Right lobe of liver (tissue), 6 donors: ENCODE data around the gene NRXN3. TPM values are rescaled to one million over a fixed set of nuclear protein-coding genes. Genes with fewer than 3 reads are reported as not detected.

ENCODE experiments used
- ATAC-seq, 4 donors: fragments of 200-7000 bp; cut with Tn5 transposase; one replicate each; pipeline ENCODE4 v1.9.1; 2020; ENCODE audit warnings: mild to moderate bottlenecking in 4 of 4, moderate library complexity in 4 of 4
- DNase-seq, 3 donors: peaks; one replicate each; pipeline ENCODE4 v3.0.0-alpha.2; 2020
- H3K27ac ChIP-seq, 3 donors: fragments of 200-600 bp; one replicate each; pipeline ENCODE4 v1.8.0; 2022
- H3K27me3 ChIP-seq, 2 donors: fragments of 200-600 bp; one replicate each; pipeline ENCODE4 v1.8.0; 2022
- H3K36me3 ChIP-seq, 4 donors: fragments of 200-600 bp; sonication (generic) in 1 of 4; one replicate each; pipeline versions ENCODE4 v1.5.1 to v1.8.0; 2017 to 2022; ENCODE audit warnings: control low read depth in 1 of 4
- H3K4me1 ChIP-seq, 4 donors: fragments of 200-600 bp; sonication (generic) in 1 of 4; one replicate each; pipeline versions ENCODE4 v1.5.1 to v1.8.0; 2017 to 2022; ENCODE audit warnings: control low read depth in 1 of 4
- H3K4me3 ChIP-seq, 3 donors: fragments of 200-600 bp; one replicate each; pipeline ENCODE4 v1.8.0; 2022
- H3K9me3 ChIP-seq, 4 donors: fragments of 200-600 bp; sonication (generic) in 1 of 4; one replicate each; pipeline versions ENCODE4 v1.5.1 to v1.8.0; 2017 to 2022; ENCODE audit warnings: control low read depth in 1 of 4
- POLR2A ChIP-seq: fragments of 450-650 bp; IDR thresholded peaks from one replicate; pipeline ENCODE4 v1.6.1; 2017; ENCODE audit warnings: antibody characterized with exemption, mild to moderate bottlenecking
- WGBS: methylation state at CpG from one replicate; pipeline ENCODE4 v1.1.6; 2018; ENCODE audit warnings: low coverage, low lambda C conversion rate; ENCODE audit not compliant: insufficient coverage; ENCODE audit errors: missing lambda C conversion rate; 5-methylcytosine and 5-hydroxymethylcytosine counted together
- intact Hi-C, 2 donors: fragments of 100-400 bp; cut with DNase I; formaldehyde crosslinking; loops; one replicate each; pipeline versions ENCODE4 v1.11.2 to v1.14.1; 2022
- total RNA-seq, 6 experiments: library from RNA; depleted of rRNA in 2 of 6; stranded (reverse); fragments of >200 nt in 2 of 6; fragmentation: NEBNext Ultra II Directional in 3 of 6; extraction: Animal tissue kit (Norgen Biotek cat#: 25700) in 3 of 6; gene quantifications; one replicate each; pipeline versions ENCODE4 v1.1.0 to v1.2.4, GENCODE V29; 2016 to 2023
- TF ChIP-seq, protein P1 (sequence below), 4 donors: fragments of 200-600 bp in 3 of 4; fragments of 450-650 bp in 1 of 4; IDR thresholded peaks; one replicate each; pipeline versions ENCODE4 v1.5.1 to v1.8.0; 2016 to 2022; ENCODE audit warnings: antibody characterized with exemption in 4 of 4, mild to moderate bottlenecking in 2 of 4
- donor health status: DM: no; HTN: yes; CAD: no.
- donor health status: DM: no; HTN: no; CAD: no.
- donor health status: DM: no; HTN: no; CAD: no.
- donor health status: DM: no; HTN: yes; CAD: no.
- donor health status: DM: no; HTN: yes; CAD: no.

NRXN3 gene
- total RNA-seq, 6 experiments from 2014 or later, result 0.06 to 0.51 (median 0.23) TPM; not detected in 1

DNA sequence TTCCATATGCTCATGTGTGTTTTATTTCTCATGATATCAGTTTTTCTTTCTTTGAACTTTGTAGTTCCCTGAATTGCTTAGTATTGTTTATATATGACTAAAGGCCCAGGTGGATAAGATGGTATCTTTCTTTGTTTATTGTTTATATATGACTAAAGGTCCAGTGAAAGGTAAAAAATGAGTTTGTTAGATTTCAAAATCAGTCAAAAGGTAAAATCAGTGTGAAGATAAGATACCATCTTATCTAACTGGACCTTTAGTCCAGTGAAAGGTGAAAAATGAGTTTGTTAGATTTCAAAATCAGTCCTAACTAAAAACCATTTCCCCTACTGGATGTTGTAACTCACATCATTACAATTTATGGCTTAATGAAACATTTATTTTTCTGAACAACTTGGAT is 1150.9 kb downstream of the NRXN3 start:
- H3K27ac ChIP-seq, result no peak overlapping the region
- DNase-seq, result no peak
- no peaks in the 10 kb centered on the region for H3K27me3 ChIP-seq
- H3K4me3 ChIP-seq, result no peak overlapping the region
- no peaks in the 10 kb centered on the region for H3K36me3 ChIP-seq
- intact Hi-C loops, result no loop called here
- no peaks in the 10 kb centered on the region for H3K9me3 ChIP-seq
- H3K4me1 ChIP-seq, result no peaks in the 10 kb centered on the region
- ATAC-seq, result no peak
- no peak for TF ChIP-seq POLR2A
- TF ChIP-seq, protein P1, sequence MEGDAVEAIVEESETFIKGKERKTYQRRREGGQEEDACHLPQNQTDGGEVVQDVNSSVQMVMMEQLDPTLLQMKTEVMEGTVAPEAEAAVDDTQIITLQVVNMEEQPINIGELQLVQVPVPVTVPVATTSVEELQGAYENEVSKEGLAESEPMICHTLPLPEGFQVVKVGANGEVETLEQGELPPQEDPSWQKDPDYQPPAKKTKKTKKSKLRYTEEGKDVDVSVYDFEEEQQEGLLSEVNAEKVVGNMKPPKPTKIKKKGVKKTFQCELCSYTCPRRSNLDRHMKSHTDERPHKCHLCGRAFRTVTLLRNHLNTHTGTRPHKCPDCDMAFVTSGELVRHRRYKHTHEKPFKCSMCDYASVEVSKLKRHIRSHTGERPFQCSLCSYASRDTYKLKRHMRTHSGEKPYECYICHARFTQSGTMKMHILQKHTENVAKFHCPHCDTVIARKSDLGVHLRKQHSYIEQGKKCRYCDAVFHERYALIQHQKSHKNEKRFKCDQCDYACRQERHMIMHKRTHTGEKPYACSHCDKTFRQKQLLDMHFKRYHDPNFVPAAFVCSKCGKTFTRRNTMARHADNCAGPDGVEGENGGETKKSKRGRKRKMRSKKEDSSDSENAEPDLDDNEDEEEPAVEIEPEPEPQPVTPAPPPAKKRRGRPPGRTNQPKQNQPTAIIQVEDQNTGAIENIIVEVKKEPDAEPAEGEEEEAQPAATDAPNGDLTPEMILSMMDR (IDR thresholded peaks at IDR 0.05), result no peak

DNA sequence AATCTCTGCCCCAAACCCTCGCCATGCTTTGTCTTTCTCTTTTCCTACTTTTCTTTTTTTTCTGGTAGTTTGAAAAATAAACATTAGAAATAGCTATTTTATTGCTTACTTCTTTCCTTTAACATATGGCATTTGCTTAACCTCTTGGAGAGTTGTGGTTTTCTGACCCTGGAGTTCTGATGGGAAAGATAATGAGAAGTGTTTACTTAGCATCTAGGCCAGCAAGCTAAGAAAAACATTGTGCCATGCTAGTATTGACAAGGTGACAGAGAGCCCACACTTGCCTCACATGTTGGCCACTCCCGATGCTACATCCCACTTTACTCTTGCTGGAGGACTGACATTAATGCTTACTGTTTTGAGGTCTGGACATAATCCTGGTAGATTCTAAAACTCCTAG is 1154.9 kb downstream of the NRXN3 start:
- 21% methylated on average over 2 of the region's 2 CpGs for WGBS
- TF ChIP-seq POLR2A, result no peak
- TF ChIP-seq, protein P1 (IDR thresholded peaks at IDR 0.05), result no peak
- peak in 1 of 4 donors; percentile 75 for ATAC-seq
- H3K9me3 ChIP-seq, result no peaks in the 10 kb centered on the region
- no peak overlapping the region for H3K27ac ChIP-seq
- intact Hi-C loops, result no loop called here
- no peak overlapping the region for H3K4me3 ChIP-seq
- H3K4me1 ChIP-seq, result no peaks in the 10 kb centered on the region
- H3K36me3 ChIP-seq, result no peaks in the 10 kb centered on the region
- DNase-seq, result no peak
- no peaks in the 10 kb centered on the region for H3K27me3 ChIP-seq

DNA sequence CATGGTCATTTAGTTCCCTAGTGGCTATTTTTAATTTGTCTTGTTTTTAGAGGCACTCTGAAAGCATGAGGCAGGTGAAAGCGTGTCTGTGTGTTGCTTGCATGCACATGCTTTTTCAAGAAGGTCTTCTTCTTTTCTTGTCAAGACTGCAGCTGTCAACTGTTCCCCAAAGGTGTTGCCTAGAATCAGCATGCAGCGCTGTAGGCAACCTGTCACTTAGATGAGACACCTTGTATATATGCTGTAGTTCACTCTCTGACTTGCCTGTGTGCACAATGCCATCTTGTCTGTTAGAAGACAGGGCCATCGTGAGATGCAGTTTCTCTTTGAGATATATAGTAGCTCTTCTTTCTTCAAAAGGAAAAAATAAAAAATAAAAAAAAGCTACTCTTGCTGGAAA is 1155.4 kb downstream of the NRXN3 start:
- 64% methylated on average over 3 of the region's 3 CpGs for WGBS
- no peaks in the 10 kb centered on the region for H3K27me3 ChIP-seq
- intact Hi-C loops, result no loop called here
- no peaks in the 10 kb centered on the region for H3K9me3 ChIP-seq
- no peaks in the 10 kb centered on the region for H3K4me1 ChIP-seq
- no peaks in the 10 kb centered on the region for H3K36me3 ChIP-seq
- H3K4me3 ChIP-seq, result no peak overlapping the region
- no peak for TF ChIP-seq POLR2A
- TF ChIP-seq, protein P1 (IDR thresholded peaks at IDR 0.05), result no peak
- DNase-seq, result no peak
- no peak overlapping the region for H3K27ac ChIP-seq
- no peak for ATAC-seq

DNA sequence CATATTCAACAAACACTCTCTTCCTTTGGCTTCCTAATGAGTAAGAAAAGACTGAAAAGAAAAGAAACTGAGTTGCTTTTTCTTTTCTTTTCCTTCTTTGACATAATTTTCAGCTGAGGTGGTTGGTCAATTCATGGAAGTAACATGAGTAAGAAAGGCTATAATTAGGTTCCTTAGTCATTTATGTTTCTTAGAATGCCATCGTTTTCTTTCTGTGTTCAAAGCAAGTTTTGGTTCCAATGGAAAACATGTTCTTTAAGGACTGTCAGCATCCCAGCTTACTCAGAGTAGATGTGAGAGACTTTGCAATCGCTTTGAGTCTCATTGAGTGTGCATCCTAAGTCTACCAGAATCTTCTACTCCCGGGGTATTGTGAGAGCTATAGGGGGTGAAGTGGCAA is 1158.7 kb downstream of the NRXN3 start:
- Histone ChIP-seq H3K36me3 (no peaks in the 10 kb centered on the region), H3K9me3 (no peaks in the 10 kb centered on the region), H3K4me3 (no peak overlapping the region), H3K27ac (no peak overlapping the region), H3K4me1 (no peaks in the 10 kb centered on the region), H3K27me3 (no peaks in the 10 kb centered on the region)
- DNase-seq (no peak), ATAC-seq (no peak)
- TF ChIP-seq, protein P1 (IDR thresholded peaks at IDR 0.05), result no peak
- TF ChIP-seq POLR2A, result no peak
- 35% methylated on average over 3 of the region's 3 CpGs for WGBS
- intact Hi-C loops, result no loop called here

DNA sequence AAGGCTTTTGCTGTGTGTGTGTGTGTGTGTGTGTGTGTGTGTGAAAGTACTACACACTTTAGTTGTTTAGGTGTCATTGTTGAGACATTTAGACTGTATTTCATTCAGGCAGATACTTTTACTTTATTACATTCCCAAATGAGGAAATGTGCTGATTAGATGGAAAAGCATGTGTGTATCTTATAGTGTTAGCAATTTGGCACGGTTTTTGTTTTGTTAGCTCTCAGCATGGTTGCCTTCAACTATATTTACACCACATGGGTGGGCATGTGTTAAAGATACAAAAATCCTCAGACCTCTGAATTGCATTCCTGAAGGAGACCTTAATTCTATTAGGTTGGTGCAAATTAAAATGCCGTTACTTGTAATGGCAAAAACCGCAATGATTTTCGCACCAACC is 1161.7 kb downstream of the NRXN3 start:
- ATAC-seq, result no peak
- no peaks in the 10 kb centered on the region for H3K9me3 ChIP-seq
- no peak overlapping the region for H3K27ac ChIP-seq
- no peak for TF ChIP-seq POLR2A
- TF ChIP-seq, protein P1 (IDR thresholded peaks at IDR 0.05), result no peak
- H3K27me3 ChIP-seq, result no peaks in the 10 kb centered on the region
- H3K36me3 ChIP-seq, result no peaks in the 10 kb centered on the region
- intact Hi-C loops, result no loop called here
- no peak for DNase-seq
- WGBS, result 64% methylated on average over 4 of the region's 4 CpGs
- no peak overlapping the region for H3K4me3 ChIP-seq
- H3K4me1 ChIP-seq, result no peaks in the 10 kb centered on the region
